Activated naive CD8-positive, alpha-beta T cell (primary cell): ENCODE results near the gene MMADHC.

Experiments
- H3K27ac Mint-ChIP-seq: one replicate; pipeline ENCODE4 v1.8.0; 2021; ENCODE audit warnings: mixed read lengths
- H3K27me3 Mint-ChIP-seq: one replicate; pipeline ENCODE4 v1.8.0; 2021; ENCODE audit warnings: mixed read lengths
- H3K36me3 Mint-ChIP-seq: one replicate; pipeline ENCODE4 v1.8.0; 2021; ENCODE audit warnings: mixed read lengths
- H3K4me1 Mint-ChIP-seq: one replicate; pipeline ENCODE4 v1.8.0; 2021; ENCODE audit warnings: low read depth, mixed read lengths
- H3K4me3 Mint-ChIP-seq: one replicate; pipeline ENCODE4 v1.8.0; 2021; ENCODE audit warnings: mild to moderate bottlenecking, mixed read lengths
- H3K9me3 Mint-ChIP-seq: one replicate; pipeline ENCODE4 v1.8.0; 2021; ENCODE audit warnings: low read depth, mixed read lengths

Gene MMADHC

GRCh38 chr2:149603248-149603647, 15.7 kb upstream of the MMADHC start:
- Mint-ChIP-seq H3K27me3 (no peaks in the 10 kb centered on the region), H3K4me3 (no peak overlapping the region), H3K36me3 (no peaks in the 10 kb centered on the region), H3K27ac (no peak overlapping the region), H3K9me3 (no peaks in the 10 kb centered on the region), H3K4me1 (peaks cover 11% of the 10 kb centered on the region)

- H3K4me1 Mint-ChIP-seq: peaks cover 19% of the 10 kb centered on the region
- no peak overlapping the region for H3K27ac Mint-ChIP-seq
- no peaks in the 10 kb centered on the region for H3K27me3 Mint-ChIP-seq
- no peak overlapping the region for H3K4me3 Mint-ChIP-seq
- no peaks in the 10 kb centered on the region for H3K36me3 Mint-ChIP-seq
- no peaks in the 10 kb centered on the region for H3K9me3 Mint-ChIP-seq
Observed at GRCh38 chr2:149601141-149601796, 13.7 kb upstream of the MMADHC start.

GRCh38 chr2:149597668-149598326, 10.2 kb upstream of the MMADHC start:
- peak overlapping the region; percentile 41 for H3K27ac Mint-ChIP-seq
- peak overlapping the region; percentile 47 for H3K4me3 Mint-ChIP-seq
- peaks cover 8% of the 10 kb centered on the region for H3K27me3 Mint-ChIP-seq
- H3K4me1 Mint-ChIP-seq: peaks cover 19% of the 10 kb centered on the region
- H3K36me3 Mint-ChIP-seq: no peaks in the 10 kb centered on the region
- no peaks in the 10 kb centered on the region for H3K9me3 Mint-ChIP-seq

- Mint-ChIP-seq H3K9me3 (no peaks in the 10 kb centered on the region), H3K4me3 (no peak overlapping the region), H3K36me3 (no peaks in the 10 kb centered on the region), H3K27ac (no peak overlapping the region), H3K27me3 (peaks cover 8% of the 10 kb centered on the region), H3K4me1 (peaks cover 19% of the 10 kb centered on the region)
Observed at GRCh38 chr2:149597050-149597667, 9.6 kb upstream of the MMADHC start.

GRCh38 chr2:149596471-149596870, 8.9 kb upstream of the MMADHC start:
- peaks cover 11% of the 10 kb centered on the region for H3K27me3 Mint-ChIP-seq

GRCh38 chr2:149595056-149595963, 7.7 kb upstream of the MMADHC start:
- Mint-ChIP-seq H3K27ac (no peak overlapping the region), H3K36me3 (peaks cover 2% of the 10 kb centered on the region), H3K9me3 (no peaks in the 10 kb centered on the region), H3K4me1 (peaks cover 8% of the 10 kb centered on the region), H3K27me3 (peaks cover 16% of the 10 kb centered on the region), H3K4me3 (no peak overlapping the region)

More at GRCh38 chr2:149596471-149596870, 8.9 kb upstream of the MMADHC start:
- H3K4me3 Mint-ChIP-seq: no peak overlapping the region
- no peak overlapping the region for H3K27ac Mint-ChIP-seq
- H3K36me3 Mint-ChIP-seq: peaks cover 2% of the 10 kb centered on the region
- peaks cover 14% of the 10 kb centered on the region for H3K4me1 Mint-ChIP-seq
- no peaks in the 10 kb centered on the region for H3K9me3 Mint-ChIP-seq

- no peak overlapping the region for H3K27ac Mint-ChIP-seq
- H3K36me3 Mint-ChIP-seq: peaks cover 2% of the 10 kb centered on the region
- H3K27me3 Mint-ChIP-seq: peaks cover 19% of the 10 kb centered on the region
- no peak overlapping the region for H3K4me3 Mint-ChIP-seq
- H3K4me1 Mint-ChIP-seq: peaks cover 8% of the 10 kb centered on the region
- no peaks in the 10 kb centered on the region for H3K9me3 Mint-ChIP-seq
Observed at GRCh38 chr2:149594411-149594810, 6.8 kb upstream of the MMADHC start.

- Mint-ChIP-seq H3K9me3 (no peaks in the 10 kb centered on the region), H3K4me1 (peaks cover 39% of the 10 kb centered on the region), H3K27me3 (peaks cover 16% of the 10 kb centered on the region), H3K27ac (peak overlapping the region; percentile 99), H3K36me3 (peaks cover 14% of the 10 kb centered on the region), H3K4me3 (peak overlapping the region; percentile 98)
Observed at GRCh38 chr2:149587950-149588487, 444 bp upstream of the MMADHC start.

- H3K27ac Mint-ChIP-seq: peak overlapping the region; percentile 99
- peak overlapping the region; percentile 98 for H3K4me3 Mint-ChIP-seq
- no peaks in the 10 kb centered on the region for H3K9me3 Mint-ChIP-seq
- peaks cover 49% of the 10 kb centered on the region for H3K4me1 Mint-ChIP-seq
- H3K27me3 Mint-ChIP-seq: peaks cover 11% of the 10 kb centered on the region
- H3K36me3 Mint-ChIP-seq: peaks cover 14% of the 10 kb centered on the region
Observed at GRCh38 chr2:149586898-149587219, 716 bp downstream of the MMADHC start.

GRCh38 chr2:149586063-149586462, 1.5 kb downstream of the MMADHC start:
- Mint-ChIP-seq H3K9me3 (no peaks in the 10 kb centered on the region), H3K4me3 (peak overlapping the region; percentile 98), H3K36me3 (peaks cover 15% of the 10 kb centered on the region), H3K27me3 (peaks cover 10% of the 10 kb centered on the region), H3K4me1 (peaks cover 56% of the 10 kb centered on the region), H3K27ac (peak overlapping the region; percentile 61)

GRCh38 chr2:149585166-149585885, 2.2 kb downstream of the MMADHC start:
- Mint-ChIP-seq H3K4me3 (peak overlapping the region; percentile 98), H3K27ac (peak overlapping the region; percentile 61), H3K27me3 (peaks cover 5% of the 10 kb centered on the region)

GRCh38 chr2:149579972-149580882, 7.3 kb downstream of the MMADHC start:
- H3K4me3 Mint-ChIP-seq: peak overlapping the region; percentile 4
- peaks cover 65% of the 10 kb centered on the region for H3K4me1 Mint-ChIP-seq
- no peaks in the 10 kb centered on the region for H3K27me3 Mint-ChIP-seq
- H3K36me3 Mint-ChIP-seq: peaks cover 18% of the 10 kb centered on the region
- H3K27ac Mint-ChIP-seq: peak overlapping the region; percentile 25
- no peaks in the 10 kb centered on the region for H3K9me3 Mint-ChIP-seq

More at GRCh38 chr2:149585166-149585885, 2.2 kb downstream of the MMADHC start:
- H3K36me3 Mint-ChIP-seq: peaks cover 18% of the 10 kb centered on the region
- H3K4me1 Mint-ChIP-seq: peaks cover 61% of the 10 kb centered on the region
- H3K9me3 Mint-ChIP-seq: no peaks in the 10 kb centered on the region

- Mint-ChIP-seq H3K36me3 (peaks cover 13% of the 10 kb centered on the region), H3K9me3 (no peaks in the 10 kb centered on the region), H3K27me3 (no peaks in the 10 kb centered on the region), H3K27ac (peak overlapping the region; percentile 43), H3K4me3 (no peak overlapping the region), H3K4me1 (peaks cover 45% of the 10 kb centered on the region)
Observed at GRCh38 chr2:149577269-149577668, 10.3 kb downstream of the MMADHC start.
